Hepatocyte (in vitro differentiated cells): Measurements from ENCODE around the gene SWAP70. TPM values are rescaled to one million over a fixed set of nuclear protein-coding genes. Genes with fewer than 3 reads are reported as not detected.

ENCODE experiments used
- DNase-seq: peaks from one replicate; pipeline ENCODE4 v3.0.0-alpha.2; 2016; ENCODE audit warnings: low spot score
- H2AFZ ChIP-seq: fragments of 200-600 bp; sonication (generic); 2 replicates; pipeline ENCODE4 v1.6.0; 2016; ENCODE audit warnings: antibody characterized with exemption, mild to moderate bottlenecking
- H3K27ac ChIP-seq: fragments of 200-600 bp; sonication (generic); 2 replicates; pipeline ENCODE4 v1.5.1; 2016; ENCODE audit warnings: mild to moderate bottlenecking
- H3K27me3 ChIP-seq: fragments of 200-600 bp; sonication (generic); 2 replicates; pipeline ENCODE4 v1.6.1; 2016
- H3K36me3 ChIP-seq: fragments of 200-600 bp; sonication (generic); replicated peaks from 2 replicates; pipeline ENCODE4 v1.5.1; 2016; ENCODE audit warnings: low read depth; ENCODE audit not compliant: insufficient read depth
- H3K4me1 ChIP-seq: fragments of 200-600 bp; sonication (generic); 2 replicates; pipeline ENCODE4 v1.5.1; 2016; ENCODE audit warnings: mild to moderate bottlenecking, moderate library complexity; ENCODE audit not compliant: insufficient read depth
- H3K4me2 ChIP-seq: fragments of 200-600 bp; sonication (generic); 2 replicates; pipeline ENCODE4 v1.6.0; 2016
- H3K4me3 ChIP-seq: fragments of 200-600 bp; sonication (generic); 2 replicates; pipeline ENCODE4 v1.5.1; 2016; ENCODE audit warnings: mild to moderate bottlenecking
- H3K79me2 ChIP-seq: fragments of 200-600 bp; sonication (generic); 2 replicates; pipeline ENCODE4 v1.6.0; 2017; ENCODE audit warnings: mild to moderate bottlenecking
- H3K9me2 ChIP-seq: fragments of 200-600 bp; sonication (generic); replicated peaks from 2 replicates; pipeline ENCODE4 v1.6.0; 2017; ENCODE audit warnings: mild to moderate bottlenecking; ENCODE audit not compliant: insufficient read depth
- H3K9me3 ChIP-seq: fragments of 200-600 bp; sonication (generic); 2 replicates; pipeline ENCODE4 v1.5.1; 2016; ENCODE audit warnings: low read depth, mild to moderate bottlenecking
- H4K20me1 ChIP-seq: fragments of 200-600 bp; sonication (generic); 2 replicates; pipeline ENCODE4 v1.6.0; 2016; ENCODE audit warnings: mild to moderate bottlenecking; ENCODE audit not compliant: insufficient read depth, poor library complexity, severe bottlenecking
- EZH2 ChIP-seq: fragments of 200-600 bp; sonication (generic); IDR thresholded peaks from 2 replicates; pipeline ENCODE4 v1.6.1; 2016; ENCODE audit warnings: antibody characterized with exemption, mild to moderate bottlenecking, borderline replicate concordance
- EZH2phosphoT487 ChIP-seq: fragments of 200-600 bp; sonication (generic); IDR thresholded peaks from one replicate; pipeline ENCODE4 v1.6.1; 2018; ENCODE audit warnings: antibody characterized with exemption, mild to moderate bottlenecking, low read depth, moderate library complexity; ENCODE audit not compliant: unreplicated experiment, severe bottlenecking
- WGBS: methylation state at CpG from one replicate; pipeline ENCODE4 v1.1.6; 2016; ENCODE audit warnings: low lambda C conversion rate; ENCODE audit errors: missing lambda C conversion rate; 5-methylcytosine and 5-hydroxymethylcytosine counted together
- polyA plus RNA-seq: library from polyadenylated mRNA; unstranded; fragments of >200 nt; fragmentation: Nextera tagmentation; extraction: Ambion mirVana; gene quantifications from 2 replicates; pipeline ENCODE4 v1.2.1, GENCODE V29; 2016
- total RNA-seq: library from RNA; depleted of rRNA; stranded (reverse); fragments of >200 nt; gene quantifications from 2 replicates; pipeline ENCODE4 v1.2.3, GENCODE V29; 2014
- TF ChIP-seq, protein P1 (sequence below): fragments of 200-600 bp; sonication (generic); IDR thresholded peaks from 2 replicates; pipeline ENCODE4 v1.5.1; 2016; ENCODE audit warnings: antibody characterized with exemption, mild to moderate bottlenecking; ENCODE audit not compliant: poor library complexity

SWAP70 gene
- total and polyA plus RNA-seq, 2 experiments from 2014 or later = 15.6 to 17.3 TPM

- TF ChIP-seq EZH2 (no peak), EZH2phosphoT487 (no peak)
- Histone ChIP-seq H3K4me1 (peaks cover 6% of the 10 kb centered on the region), H3K36me3 (peaks cover 2% of the 10 kb centered on the region), H2AFZ (no peak overlapping the region), H3K4me3 (no peak overlapping the region), H3K79me2 (peaks cover 5% of the 10 kb centered on the region), H4K20me1 (no peaks in the 10 kb centered on the region), H3K4me2 (no peak overlapping the region), H3K27ac (no peak overlapping the region), H3K9me2 (no peaks in the 10 kb centered on the region), H3K27me3 (no peaks in the 10 kb centered on the region), H3K9me3 (no peaks in the 10 kb centered on the region)
- DNase-seq = no peak
- WGBS = 95% methylated on average over 3 of the region's 3 CpGs
These were observed 71.4 kb downstream of the SWAP70 start for GRCh38 chr11:9735236-9735635.

DNA sequence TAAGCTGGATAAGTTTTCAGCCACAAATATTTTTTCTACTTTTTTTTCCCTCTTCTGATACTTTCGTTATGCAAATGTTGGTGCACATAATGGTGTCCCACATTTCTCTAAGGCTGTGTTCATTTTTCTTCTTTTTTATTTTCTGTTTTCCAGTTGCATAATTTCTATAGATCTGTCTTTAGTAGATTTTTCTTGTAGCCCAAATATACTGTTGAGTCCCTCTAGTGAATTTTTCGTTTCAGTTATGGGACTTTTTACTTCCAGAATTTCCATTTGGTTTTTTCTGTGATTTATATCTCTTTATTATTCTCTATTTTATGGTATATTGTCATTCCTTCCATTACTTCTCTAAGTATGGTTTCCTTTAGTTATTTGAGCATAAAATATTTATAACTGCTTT lies 72.0 kb downstream of the SWAP70 start:
- no peak overlapping the region for H2AFZ ChIP-seq
- no peak overlapping the region for H3K4me2 ChIP-seq
- no peak overlapping the region for H3K4me3 ChIP-seq
- no peaks in the 10 kb centered on the region for H4K20me1 ChIP-seq
- H3K36me3 ChIP-seq = peaks cover 2% of the 10 kb centered on the region
- no peaks in the 10 kb centered on the region for H3K27me3 ChIP-seq
- no peak for TF ChIP-seq EZH2
- TF ChIP-seq, protein P1, sequence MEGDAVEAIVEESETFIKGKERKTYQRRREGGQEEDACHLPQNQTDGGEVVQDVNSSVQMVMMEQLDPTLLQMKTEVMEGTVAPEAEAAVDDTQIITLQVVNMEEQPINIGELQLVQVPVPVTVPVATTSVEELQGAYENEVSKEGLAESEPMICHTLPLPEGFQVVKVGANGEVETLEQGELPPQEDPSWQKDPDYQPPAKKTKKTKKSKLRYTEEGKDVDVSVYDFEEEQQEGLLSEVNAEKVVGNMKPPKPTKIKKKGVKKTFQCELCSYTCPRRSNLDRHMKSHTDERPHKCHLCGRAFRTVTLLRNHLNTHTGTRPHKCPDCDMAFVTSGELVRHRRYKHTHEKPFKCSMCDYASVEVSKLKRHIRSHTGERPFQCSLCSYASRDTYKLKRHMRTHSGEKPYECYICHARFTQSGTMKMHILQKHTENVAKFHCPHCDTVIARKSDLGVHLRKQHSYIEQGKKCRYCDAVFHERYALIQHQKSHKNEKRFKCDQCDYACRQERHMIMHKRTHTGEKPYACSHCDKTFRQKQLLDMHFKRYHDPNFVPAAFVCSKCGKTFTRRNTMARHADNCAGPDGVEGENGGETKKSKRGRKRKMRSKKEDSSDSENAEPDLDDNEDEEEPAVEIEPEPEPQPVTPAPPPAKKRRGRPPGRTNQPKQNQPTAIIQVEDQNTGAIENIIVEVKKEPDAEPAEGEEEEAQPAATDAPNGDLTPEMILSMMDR = no peak
- no peak for TF ChIP-seq EZH2phosphoT487
- H3K9me2 ChIP-seq = no peaks in the 10 kb centered on the region
- H3K27ac ChIP-seq = no peak overlapping the region
- 98% methylated on average over 2 of the region's 2 CpGs for WGBS
- no peaks in the 10 kb centered on the region for H3K9me3 ChIP-seq
- H3K4me1 ChIP-seq = peaks cover 12% of the 10 kb centered on the region
- peaks cover 3% of the 10 kb centered on the region for H3K79me2 ChIP-seq
- DNase-seq = no peak

DNA sequence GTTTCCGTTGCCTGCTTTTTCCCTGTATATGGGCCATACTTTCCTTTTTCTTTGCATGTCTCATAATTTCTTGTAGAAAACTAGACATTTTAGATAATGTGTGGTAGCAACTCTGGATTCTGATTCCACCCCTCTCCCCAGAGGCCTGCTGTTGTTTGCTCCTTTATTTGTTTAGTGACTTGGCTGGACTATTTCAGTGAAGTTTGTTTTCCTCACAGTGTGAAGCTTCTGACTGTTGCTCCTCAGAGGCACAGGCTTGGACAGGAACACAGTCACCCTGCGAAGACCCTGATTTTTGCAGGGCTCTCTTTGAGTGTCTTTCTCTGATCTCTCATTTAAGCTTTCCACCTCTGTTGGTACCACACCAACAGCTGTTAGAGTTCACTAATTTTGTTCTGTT lies 72.5 kb downstream of the SWAP70 start:
- no peak overlapping the region for H2AFZ ChIP-seq

GRCh38 chr11:9738116-9738515 lies 74.2 kb downstream of the SWAP70 start:
- no peak overlapping the region for H3K4me3 ChIP-seq
- no peak for DNase-seq
- no peaks in the 10 kb centered on the region for H4K20me1 ChIP-seq
- H3K4me2 ChIP-seq = no peak overlapping the region
- no peak overlapping the region for H2AFZ ChIP-seq
- H3K9me3 ChIP-seq = no peaks in the 10 kb centered on the region
- H3K36me3 ChIP-seq = peaks cover 2% of the 10 kb centered on the region
- TF ChIP-seq, protein P1 = no peak
- TF ChIP-seq EZH2phosphoT487 = no peak
- TF ChIP-seq EZH2 = no peak
- H3K27ac ChIP-seq = no peak overlapping the region
- H3K4me1 ChIP-seq = peaks cover 13% of the 10 kb centered on the region
- 76% methylated on average over 3 of the region's 3 CpGs for WGBS
- peaks cover 7% of the 10 kb centered on the region for H3K79me2 ChIP-seq
- no peaks in the 10 kb centered on the region for H3K9me2 ChIP-seq
- H3K27me3 ChIP-seq = no peaks in the 10 kb centered on the region

More for the DNA sequence above, 72.5 kb downstream of the SWAP70 start:
- H3K4me3 ChIP-seq = no peak overlapping the region
- peaks cover 2% of the 10 kb centered on the region for H3K36me3 ChIP-seq
- no peaks in the 10 kb centered on the region for H3K9me2 ChIP-seq
- peaks cover 13% of the 10 kb centered on the region for H3K4me1 ChIP-seq
- H3K79me2 ChIP-seq = peaks cover 6% of the 10 kb centered on the region
- WGBS = 93% methylated on average over 2 of the region's 2 CpGs
- TF ChIP-seq EZH2phosphoT487 (no peak), EZH2 (no peak)
- TF ChIP-seq, protein P1 = no peak
- H3K4me2 ChIP-seq = no peak overlapping the region
- no peak overlapping the region for H3K27ac ChIP-seq
- H3K27me3 ChIP-seq = no peaks in the 10 kb centered on the region
- no peaks in the 10 kb centered on the region for H4K20me1 ChIP-seq
- DNase-seq = no peak
- no peaks in the 10 kb centered on the region for H3K9me3 ChIP-seq
